ENCODE measurements around the gene IL1R1.

- TF ChIP-seq CTCF (conservative IDR thresholded peaks at IDR 0.05 in 1 of 2, IDR thresholded peaks at IDR 0.05 in 1 of 2; ENCODE audit: low read depth in 1 of 2, low read length in 2 of 2) (no peak), EZH2 (IDR thresholded peaks at IDR 0.05; ENCODE audit: low read length, missing control alignments) (no peak)
Observed at GRCh38 chr2:102122909-102123308, 19.6 kb upstream of the IL1R1 start.

All from fibroblast of lung (primary cell).